Inferior parietal cortex (tissue), 1 donor: ENCODE data around the gene CAMK4.

ENCODE experiments used
- DNase-seq: peaks from one replicate; pipeline ENCODE4 v3.0.0-alpha.2; 2016; ENCODE audit errors: extremely low spot score

Gene CAMK4

GRCh38 chr5:111422747-111423720 lies 198.8 kb downstream of the CAMK4 start:
- DNase-seq, result peak; percentile 19

- no peak for DNase-seq
Measured at GRCh38 chr5:111425205-111425604, 201.0 kb downstream of the CAMK4 start.

DNA sequence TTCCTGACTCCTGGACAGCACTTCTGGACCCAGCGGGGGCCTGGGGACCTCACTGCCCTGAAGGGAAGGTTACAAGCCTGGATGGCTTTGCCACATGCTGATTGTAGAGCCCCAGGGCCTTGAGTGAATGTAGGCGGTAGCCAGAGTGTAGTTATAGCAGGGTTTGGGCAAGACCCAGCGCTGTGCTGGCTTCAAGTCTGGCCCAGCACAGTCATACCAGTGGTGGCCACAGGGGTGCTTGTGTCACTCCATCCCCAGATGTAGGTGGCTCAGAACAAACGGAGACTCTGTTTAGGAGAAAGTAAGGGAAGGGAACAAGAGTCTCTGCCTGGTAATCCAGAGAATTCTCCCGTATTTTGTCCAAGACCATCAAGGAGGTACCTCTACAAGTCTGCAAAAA lies 203.6 kb downstream of the CAMK4 start:
- DNase-seq, result no peak

DNA sequence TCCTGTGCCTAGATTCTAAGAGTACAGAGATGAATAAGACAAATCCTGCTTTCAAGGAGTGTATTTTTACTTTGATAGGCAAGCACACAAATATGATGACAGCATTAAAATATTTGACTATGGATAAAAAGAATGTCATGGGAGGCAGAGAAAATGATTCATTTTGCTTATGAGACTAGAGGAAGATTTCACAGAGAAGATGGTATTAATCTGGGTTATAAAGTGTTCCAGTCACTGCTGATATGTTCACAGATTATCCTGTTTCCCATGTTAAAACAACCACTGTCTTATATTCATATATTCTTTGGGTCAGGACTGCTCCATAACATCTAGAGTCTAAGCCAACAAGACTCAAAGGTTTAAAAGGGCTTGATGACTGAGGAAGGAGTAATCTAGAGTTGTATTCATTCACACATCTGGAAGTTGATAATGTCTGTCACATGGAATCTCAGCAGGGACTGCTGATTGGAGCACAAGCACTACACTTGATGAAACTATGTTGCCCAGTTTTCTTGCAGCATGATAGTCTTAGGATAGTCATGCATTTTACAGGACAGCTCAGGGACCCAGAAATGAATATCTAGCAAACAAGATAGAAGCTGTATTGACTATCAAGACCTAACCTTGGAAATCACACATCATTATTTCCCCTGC lies 208.8 kb downstream of the CAMK4 start:
- DNase-seq, result no peak

DNA sequence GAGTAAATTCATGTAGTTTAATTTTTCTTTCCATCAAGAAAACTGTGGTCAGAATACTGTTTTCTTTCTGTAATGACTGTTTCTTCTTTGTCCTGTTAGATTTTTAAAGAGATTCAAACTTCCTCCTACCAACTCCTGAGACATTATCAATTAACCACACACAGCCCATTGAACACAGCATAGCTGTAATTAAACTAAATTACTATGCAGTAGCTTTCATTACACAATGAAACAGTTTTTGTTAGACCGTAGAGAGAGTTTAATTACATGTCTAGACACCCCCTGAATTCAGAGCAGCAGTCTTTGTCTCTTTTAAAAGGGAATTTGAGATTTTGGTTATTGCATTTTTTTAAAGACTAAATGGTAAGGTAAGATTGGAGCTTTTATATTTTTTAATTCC lies 210.6 kb downstream of the CAMK4 start:
- DNase-seq, result no peak

GRCh38 chr5:111439473-111440075 lies 215.4 kb downstream of the CAMK4 start:
- DNase-seq, result no peak

DNA sequence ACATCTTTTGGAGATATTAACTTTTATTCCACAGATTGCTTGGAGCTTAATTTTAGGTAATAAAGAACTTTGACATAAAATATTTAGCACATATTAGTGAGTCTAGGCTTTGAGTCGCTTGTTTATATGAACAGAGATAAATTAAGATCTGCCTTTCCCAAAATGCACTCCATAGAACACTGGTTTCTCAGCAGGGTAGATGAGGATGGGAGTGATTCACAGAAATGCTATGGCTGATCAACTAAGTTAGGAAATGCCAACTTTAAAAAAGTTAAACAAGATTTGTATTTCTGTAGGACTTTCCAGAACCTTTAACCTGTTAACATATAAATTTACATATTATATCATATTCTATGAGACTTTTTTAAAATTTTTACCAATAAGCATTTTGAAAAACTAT lies 222.9 kb downstream of the CAMK4 start:
- no peak for DNase-seq

DNA sequence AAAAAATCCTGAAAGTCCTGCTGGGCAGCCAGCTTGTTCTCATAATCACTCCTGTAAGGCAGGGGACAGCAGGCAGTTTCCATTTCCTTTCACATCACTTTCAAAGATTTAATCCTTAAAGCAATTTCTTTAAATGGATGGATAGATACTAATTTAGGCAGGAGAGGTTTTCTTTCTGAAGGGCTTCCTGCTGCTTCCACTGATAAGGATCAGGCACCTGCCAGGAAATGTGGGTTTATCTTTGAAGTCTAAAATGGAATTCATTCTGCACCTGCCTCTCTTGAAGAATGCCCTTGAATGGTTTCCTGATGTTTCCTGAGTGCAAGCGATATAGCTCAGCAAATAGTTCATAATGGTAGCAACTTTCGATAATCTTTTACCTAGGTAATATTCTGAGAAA lies 223.6 kb downstream of the CAMK4 start:
- DNase-seq, result no peak

GRCh38 chr5:111453295-111453694 lies 229.1 kb downstream of the CAMK4 start:
- DNase-seq, result no peak

DNA sequence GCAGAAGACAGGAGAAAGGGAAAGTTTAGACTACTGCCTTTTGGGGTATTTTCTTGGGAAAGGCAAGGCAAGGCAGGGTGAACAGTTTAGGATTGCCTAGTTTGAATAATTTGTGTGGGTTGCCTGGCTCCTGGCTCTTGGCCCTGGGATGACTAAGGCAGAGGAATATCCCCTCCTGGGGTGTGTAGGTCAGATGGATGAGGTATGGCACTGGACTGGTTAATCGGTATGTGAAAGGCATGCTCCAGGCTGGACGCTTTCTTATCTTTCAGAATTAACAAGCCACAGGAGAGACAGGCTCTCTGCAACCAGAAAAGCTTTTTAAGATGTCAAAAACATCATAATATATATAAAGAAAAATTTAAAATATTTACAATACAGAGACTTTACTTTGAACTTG lies 229.6 kb downstream of the CAMK4 start:
- DNase-seq, result no peak

DNA sequence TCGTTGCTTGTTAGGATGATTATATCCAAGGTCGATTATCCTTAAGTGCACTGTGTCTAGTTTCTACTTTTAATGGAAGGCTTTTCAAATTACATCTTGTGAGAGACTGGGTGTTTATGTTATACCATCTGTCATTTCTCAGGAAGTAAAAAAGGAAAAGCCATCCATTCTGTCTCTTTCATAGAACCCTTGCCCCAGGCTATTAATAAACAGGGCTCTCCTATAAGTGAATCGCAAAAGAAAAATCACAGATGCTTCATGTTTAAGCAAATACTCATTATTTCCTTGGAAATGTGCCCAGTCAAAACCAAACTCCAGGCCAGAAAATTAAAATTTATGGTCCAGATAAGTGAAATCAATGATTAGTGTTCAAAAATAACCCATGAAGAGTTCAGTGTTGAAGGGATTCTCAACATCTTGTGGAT lies 230.0 kb downstream of the CAMK4 start:
- no peak for DNase-seq

DNA sequence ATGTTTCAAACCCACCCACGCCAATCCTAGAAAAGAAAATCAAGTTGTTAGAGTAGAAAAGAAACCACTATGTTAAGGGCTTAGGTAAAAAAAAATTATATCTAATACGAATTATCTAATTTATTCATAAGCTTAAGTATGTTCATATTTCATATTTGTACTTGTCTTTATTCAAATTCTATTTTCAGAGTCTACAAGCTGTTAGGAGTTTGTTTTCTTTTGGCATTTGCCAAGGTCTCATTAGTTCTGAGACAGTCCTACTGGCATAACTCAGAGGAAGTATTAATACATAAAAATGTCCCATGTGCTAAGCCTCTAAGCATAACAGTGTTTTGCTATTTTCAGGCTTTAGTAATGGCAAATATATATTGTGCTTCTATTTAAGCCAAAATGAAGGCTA lies 230.6 kb downstream of the CAMK4 start:
- no peak for DNase-seq

DNA sequence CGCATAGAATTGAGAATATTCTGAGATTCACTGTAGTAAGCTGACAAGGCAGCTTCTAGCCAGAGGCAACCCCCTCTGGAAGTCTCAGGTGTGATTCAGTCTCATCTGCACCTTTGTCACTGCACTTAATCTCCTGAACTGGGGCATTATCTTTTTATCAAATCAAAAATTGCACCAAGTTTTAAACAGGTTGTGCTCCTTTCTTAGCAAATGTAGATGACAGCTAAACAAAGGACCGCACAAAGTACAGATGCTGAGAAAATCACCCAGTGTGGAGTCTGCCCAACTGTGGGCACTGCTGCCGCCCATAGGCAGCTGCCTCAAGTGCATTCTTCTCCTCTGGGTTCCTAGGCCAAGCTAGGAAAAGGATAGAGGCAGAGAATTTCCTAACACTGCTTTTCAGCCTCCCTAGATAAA lies 237.1 kb downstream of the CAMK4 start:
- peak; percentile 48 for DNase-seq

DNA sequence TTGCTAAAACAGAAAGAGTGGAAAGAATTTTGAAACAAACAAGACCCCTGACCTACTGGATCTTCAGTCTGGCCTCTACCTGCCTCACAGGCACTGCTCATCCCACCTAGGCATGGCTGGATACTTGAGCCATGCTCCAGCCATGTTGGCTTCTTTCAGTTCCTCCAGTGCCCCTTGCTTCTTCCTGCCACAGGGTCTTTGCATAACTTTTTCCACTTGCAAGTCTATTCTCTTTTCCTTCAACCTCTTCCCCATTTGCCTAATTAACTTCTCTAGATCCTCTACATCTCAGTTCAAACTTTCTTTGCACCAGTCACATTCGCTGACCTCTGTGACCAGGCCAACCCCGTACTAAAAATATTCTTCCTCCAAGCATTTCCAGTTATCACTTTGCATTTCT lies 237.8 kb downstream of the CAMK4 start:
- DNase-seq, result no peak

DNA sequence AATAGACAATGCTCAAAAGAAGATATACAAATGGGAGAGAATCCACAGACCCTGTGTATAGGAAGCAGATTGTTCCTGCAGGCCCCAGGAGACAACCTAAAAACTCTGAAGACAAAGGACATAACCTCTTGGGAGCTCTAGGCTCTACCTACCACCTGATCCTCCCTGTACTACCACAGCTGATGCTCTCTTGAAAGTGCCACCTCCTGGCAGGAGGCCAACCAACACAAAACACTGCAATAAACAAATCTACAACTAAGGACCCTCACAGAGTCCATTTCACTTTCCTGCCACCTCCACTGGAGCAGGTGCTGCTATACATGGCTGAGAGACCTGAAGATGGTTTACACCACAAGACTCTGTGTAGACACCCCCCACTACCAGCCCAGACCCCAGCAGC lies 239.1 kb downstream of the CAMK4 start:
- DNase-seq, result no peak

DNA sequence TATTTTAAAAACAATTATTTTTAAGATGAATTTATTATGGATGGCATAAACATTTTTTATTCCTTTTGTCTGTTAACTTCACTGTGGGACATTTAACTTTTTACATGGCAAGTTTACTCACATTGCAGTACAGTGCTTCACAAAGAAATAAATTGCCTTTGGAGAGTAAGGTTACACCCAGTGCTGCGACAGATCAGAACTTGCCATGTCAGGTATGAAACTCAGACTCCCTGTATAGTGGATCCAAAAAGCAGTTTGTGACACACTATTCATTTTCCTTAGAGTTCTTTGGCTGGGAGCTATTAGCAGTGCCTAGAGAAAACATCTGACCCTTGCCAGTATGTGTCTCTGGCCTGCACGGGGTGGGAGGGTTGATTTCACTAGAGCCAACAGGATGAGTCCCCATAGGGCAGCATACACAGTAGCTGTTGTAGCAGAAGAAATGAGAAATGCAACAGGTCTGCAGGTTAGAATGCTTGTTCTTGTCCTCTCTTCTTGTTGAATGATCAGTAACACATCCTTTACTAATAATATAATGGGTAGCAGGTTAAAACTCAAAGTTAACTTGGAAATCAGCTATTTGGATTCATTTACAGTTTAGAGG lies 245.2 kb downstream of the CAMK4 start:
- DNase-seq, result no peak

GRCh38 chr5:111469903-111470302 lies 245.7 kb downstream of the CAMK4 start:
- no peak for DNase-seq

GRCh38 chr5:111472096-111472495 lies 247.9 kb downstream of the CAMK4 start:
- DNase-seq, result no peak

DNA sequence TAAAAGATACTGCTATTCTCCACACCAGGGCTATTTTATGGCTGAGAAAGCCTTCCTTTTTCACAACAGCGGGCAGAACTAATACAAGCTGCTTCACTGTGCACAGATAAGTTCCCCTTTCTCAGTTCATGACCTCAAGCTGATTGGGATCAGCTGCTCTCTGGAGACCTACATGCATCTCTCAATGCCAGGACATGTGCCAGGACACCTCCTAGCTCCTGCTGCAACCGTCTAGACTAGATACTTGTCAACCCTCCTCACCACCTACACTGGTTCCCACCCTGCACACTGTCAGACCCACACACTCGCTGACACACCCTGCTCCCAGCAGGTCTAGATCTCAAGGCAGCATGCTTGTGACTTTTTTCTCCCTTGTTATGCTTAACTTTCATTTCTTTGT lies 248.4 kb downstream of the CAMK4 start:
- no peak for DNase-seq

- no peak for DNase-seq
Measured at GRCh38 chr5:111478266-111478665, 254.1 kb downstream of the CAMK4 start.

GRCh38 chr5:111478898-111479297 lies 254.7 kb downstream of the CAMK4 start:
- no peak for DNase-seq

- DNase-seq, result no peak
Measured at GRCh38 chr5:111480346-111480745, 256.2 kb downstream of the CAMK4 start.
